Heart left ventricle (tissue), 13 donors: Measurements from ENCODE around the gene OXCT1.

ENCODE experiments used
- POLR2A ChIP-seq, 2 donors: fragments of 450-650 bp; IDR thresholded peaks; one replicate each; pipeline ENCODE4 v1.6.1; 2017; ENCODE audit warnings: antibody characterized with exemption in 2 of 2, mild to moderate bottlenecking in 2 of 2, moderate library complexity in 2 of 2
- TF ChIP-seq, protein P1 (sequence below), 12 donors: fragments of 200-600 bp; sonication (generic) in 4 of 12; IDR thresholded peaks; one replicate each; pipeline versions ENCODE4 v1.5.0 to v1.8.0; 2018 to 2022; ENCODE audit warnings: antibody characterized with exemption in 12 of 12, mild to moderate bottlenecking in 5 of 12
- donor health status: ischemic (EF 13 %, LVEDD 7.1; RV severe dilation, severe dysfunction).
- donor health status: DM: no; HTN: yes; CAD: no.
- donor health status: DM: no; HTN: no; CAD: no.
- donor health status: ischemic (EF 25% LVEDD 6.9; RV normal size, moderate dysfunction).
- donor health status: ischemic (EF 25% LVEDD 5.7; RV mildly dilated, moderate dysfunction).
- donor health status: ischemic (EF 35%, LVEDD 5.7; RV mildly dilated, moderate dysfunction).
- donor health status: nonischemic (EF 11% LVEDD 7.7; RV severe dilation, severe dysfunction).
- donor health status: DM: yes; HTN: yes; CAD: no.
- donor health status: PGD.
- donor health status: ischemic (EF 29% LVEDD 5.4; RV normal size, mild dysfunction).
- donor health status: nonischemic (EF 23%, LVEDD 6.1; RV moderate dilation, normal function).

DNA sequence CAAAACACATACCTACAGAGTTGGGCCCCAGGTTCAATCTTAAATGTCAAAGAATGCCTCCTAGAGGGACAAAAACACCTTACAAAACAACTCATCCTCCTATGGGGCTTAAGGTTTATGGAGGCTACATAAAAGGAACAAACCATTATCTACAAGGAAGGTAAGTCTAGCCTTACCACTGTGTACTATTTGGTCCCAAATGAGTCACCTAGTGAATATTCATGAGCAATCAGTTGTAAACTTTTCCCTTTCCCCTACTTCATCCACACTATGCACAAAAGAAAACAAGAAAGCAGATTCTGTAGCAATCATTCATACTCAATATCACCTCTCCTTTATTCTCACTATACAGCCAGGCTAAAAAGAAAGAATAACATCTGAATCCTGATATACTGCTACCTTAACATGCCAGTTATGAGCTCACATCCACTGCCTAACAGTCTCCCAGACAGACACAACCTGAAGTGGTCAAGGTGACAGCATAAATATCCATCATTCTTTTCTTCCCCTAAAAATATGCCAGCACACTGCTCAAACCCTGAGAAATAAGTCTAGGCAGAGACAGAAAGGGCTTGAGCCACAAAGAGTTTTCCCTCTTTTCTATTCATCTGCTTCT is 6.2 kb downstream of the OXCT1 start:
- no peak for TF ChIP-seq POLR2A (IDR thresholded peaks at IDR 0.05)
- TF ChIP-seq, protein P1, sequence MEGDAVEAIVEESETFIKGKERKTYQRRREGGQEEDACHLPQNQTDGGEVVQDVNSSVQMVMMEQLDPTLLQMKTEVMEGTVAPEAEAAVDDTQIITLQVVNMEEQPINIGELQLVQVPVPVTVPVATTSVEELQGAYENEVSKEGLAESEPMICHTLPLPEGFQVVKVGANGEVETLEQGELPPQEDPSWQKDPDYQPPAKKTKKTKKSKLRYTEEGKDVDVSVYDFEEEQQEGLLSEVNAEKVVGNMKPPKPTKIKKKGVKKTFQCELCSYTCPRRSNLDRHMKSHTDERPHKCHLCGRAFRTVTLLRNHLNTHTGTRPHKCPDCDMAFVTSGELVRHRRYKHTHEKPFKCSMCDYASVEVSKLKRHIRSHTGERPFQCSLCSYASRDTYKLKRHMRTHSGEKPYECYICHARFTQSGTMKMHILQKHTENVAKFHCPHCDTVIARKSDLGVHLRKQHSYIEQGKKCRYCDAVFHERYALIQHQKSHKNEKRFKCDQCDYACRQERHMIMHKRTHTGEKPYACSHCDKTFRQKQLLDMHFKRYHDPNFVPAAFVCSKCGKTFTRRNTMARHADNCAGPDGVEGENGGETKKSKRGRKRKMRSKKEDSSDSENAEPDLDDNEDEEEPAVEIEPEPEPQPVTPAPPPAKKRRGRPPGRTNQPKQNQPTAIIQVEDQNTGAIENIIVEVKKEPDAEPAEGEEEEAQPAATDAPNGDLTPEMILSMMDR (IDR thresholded peaks at IDR 0.05): no peak
